ENCODE results near the gene CFAP97.

Gene CFAP97

GRCh38 chr4:185238215-185238681, 34.4 kb upstream of the CFAP97 start:
- Histone ChIP-seq H3K9me3 (ENCODE audit: control insufficient read depth, insufficient read depth, low read depth, low read length) (peaks cover 11% of the 10 kb centered on the region), H3K36me3 (ENCODE audit: control insufficient read depth, insufficient read depth, low read length) (peaks cover 3% of the 10 kb centered on the region; the same call in 1 of the 2 replicates), H3K4me1 (ENCODE audit: control insufficient read depth, insufficient read depth, low read length) (peaks cover 4% of the 10 kb centered on the region; the same call in 1 of the 2 replicates), H3K27ac (ENCODE audit: low read depth, low read length) (no peak overlapping the region), H3K4me3 (ENCODE audit: low read depth, low read length) (no peak overlapping the region), H3K9ac (ENCODE audit: low read length) (no peak overlapping the region), H3K27me3 (ENCODE audit: control insufficient read depth, insufficient read depth, low read length) (no peaks in the 10 kb centered on the region)

DNA sequence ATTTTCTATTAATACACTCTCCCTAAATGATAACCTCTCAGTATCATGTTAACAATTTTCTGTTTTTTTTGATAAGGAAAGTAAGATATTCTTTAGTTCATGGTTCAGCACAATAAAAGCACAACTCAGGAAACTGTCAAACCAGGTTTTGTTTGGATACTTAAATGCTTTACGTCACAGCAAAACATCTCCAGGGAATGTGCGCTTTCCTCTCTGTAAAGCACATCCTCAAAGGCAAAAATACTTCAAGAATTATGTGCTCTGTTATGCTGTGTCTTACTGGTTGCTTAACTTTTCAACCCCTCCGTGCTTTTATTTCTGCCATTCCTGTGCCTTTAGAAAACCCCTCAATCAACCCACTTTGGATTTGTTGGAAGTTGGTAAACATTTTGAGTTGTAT, 33.4 kb upstream of the CFAP97 start:
- Histone ChIP-seq H3K4me3 (ENCODE audit: low read depth, low read length) (no peak overlapping the region), H3K9ac (ENCODE audit: low read length) (no peak overlapping the region), H3K36me3 (ENCODE audit: control insufficient read depth, insufficient read depth, low read length) (peaks cover 3% of the 10 kb centered on the region; the same call in 1 of the 2 replicates), H3K27ac (ENCODE audit: low read depth, low read length) (no peak overlapping the region), H3K9me3 (ENCODE audit: control insufficient read depth, insufficient read depth, low read depth, low read length) (peaks cover 11% of the 10 kb centered on the region), H3K4me1 (ENCODE audit: control insufficient read depth, insufficient read depth, low read length) (peaks cover 4% of the 10 kb centered on the region; the same call in 1 of the 2 replicates), H3K27me3 (ENCODE audit: control insufficient read depth, insufficient read depth, low read length) (no peaks in the 10 kb centered on the region)

- H3K9me3 ChIP-seq (ENCODE audit: control insufficient read depth, insufficient read depth, low read depth, low read length) = peaks cover 11% of the 10 kb centered on the region
- H3K27me3 ChIP-seq (ENCODE audit: control insufficient read depth, insufficient read depth, low read length) = no peaks in the 10 kb centered on the region
- no peak overlapping the region for H3K27ac ChIP-seq (ENCODE audit: low read depth, low read length)
- H3K36me3 ChIP-seq (ENCODE audit: control insufficient read depth, insufficient read depth, low read length) = peaks cover 3% of the 10 kb centered on the region; the same call in 1 of the 2 replicates
- no peak overlapping the region for H3K9ac ChIP-seq (ENCODE audit: low read length)
- H3K4me3 ChIP-seq (ENCODE audit: low read depth, low read length) = no peak overlapping the region
- peaks cover 4% of the 10 kb centered on the region; the same call in 1 of the 2 replicates for H3K4me1 ChIP-seq (ENCODE audit: control insufficient read depth, insufficient read depth, low read length)
Observed at GRCh38 chr4:185235843-185236503, 32.2 kb upstream of the CFAP97 start.

DNA sequence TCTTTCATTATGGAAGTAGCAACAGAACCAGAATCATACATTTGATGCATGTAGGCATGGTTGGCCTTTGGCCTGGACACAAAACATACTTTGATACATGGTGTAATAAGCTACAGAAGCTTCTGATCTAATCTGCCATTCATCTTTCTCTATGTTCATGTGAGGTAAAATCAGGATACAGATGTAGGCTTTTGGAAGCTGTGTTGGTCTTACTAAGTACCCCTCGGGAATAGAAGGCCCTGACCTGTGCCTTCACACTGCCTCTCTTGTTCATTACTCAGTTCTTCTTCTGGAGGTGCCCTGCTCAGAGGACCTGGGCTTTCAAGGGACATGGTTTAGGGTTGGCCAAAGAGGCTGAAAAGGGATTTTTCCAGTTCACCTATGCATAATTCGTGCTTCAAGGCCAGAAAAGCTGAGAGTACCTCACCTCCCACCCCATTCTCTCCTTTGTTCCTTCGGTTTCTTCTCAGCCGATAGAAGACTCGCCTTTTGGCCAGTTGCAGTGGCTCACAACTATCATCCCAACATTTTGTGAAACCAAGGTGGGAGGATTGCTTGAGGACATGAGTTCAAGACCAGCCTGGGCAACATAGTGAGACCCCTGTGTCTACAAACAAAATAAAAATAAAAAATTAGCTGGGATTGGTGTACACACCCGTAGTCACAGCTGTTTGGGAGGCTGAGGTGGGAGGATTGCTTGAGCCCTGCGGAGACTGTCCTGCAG, 31.5 kb upstream of the CFAP97 start:
- Histone ChIP-seq H3K4me3 (ENCODE audit: low read depth, low read length) (no peak overlapping the region), H3K9me3 (ENCODE audit: control insufficient read depth, insufficient read depth, low read depth, low read length) (peaks cover 11% of the 10 kb centered on the region)

GRCh38 chr4:185232370-185232769, 28.6 kb upstream of the CFAP97 start:
- Histone ChIP-seq H3K4me1 (ENCODE audit: control insufficient read depth, insufficient read depth, low read length) (peaks cover 7% of the 10 kb centered on the region; the same call in 1 of the 2 replicates), H3K27me3 (ENCODE audit: control insufficient read depth, insufficient read depth, low read length) (no peaks in the 10 kb centered on the region), H3K27ac (ENCODE audit: low read depth, low read length) (no peak overlapping the region), H3K36me3 (ENCODE audit: control insufficient read depth, insufficient read depth, low read length) (no peaks in the 10 kb centered on the region), H3K4me3 (ENCODE audit: low read depth, low read length) (no peak overlapping the region), H3K9ac (ENCODE audit: low read length) (no peak overlapping the region), H3K9me3 (ENCODE audit: control insufficient read depth, insufficient read depth, low read depth, low read length) (no peaks in the 10 kb centered on the region)

More for the DNA sequence above, 31.5 kb upstream of the CFAP97 start:
- Histone ChIP-seq H3K4me1 (ENCODE audit: control insufficient read depth, insufficient read depth, low read length) (peaks cover 4% of the 10 kb centered on the region; the same call in 1 of the 2 replicates), H3K9ac (ENCODE audit: low read length) (no peak overlapping the region), H3K27me3 (ENCODE audit: control insufficient read depth, insufficient read depth, low read length) (no peaks in the 10 kb centered on the region), H3K36me3 (ENCODE audit: control insufficient read depth, insufficient read depth, low read length) (peaks cover 3% of the 10 kb centered on the region; the same call in 1 of the 2 replicates), H3K27ac (ENCODE audit: low read depth, low read length) (no peak overlapping the region)

- no peak overlapping the region for H3K27ac ChIP-seq (ENCODE audit: low read depth, low read length)
- 0 out of 2 replicates have a peak, but pooled peaks cover 3% of the 10 kb centered on the region for H3K4me1 ChIP-seq (ENCODE audit: control insufficient read depth, insufficient read depth, low read length)
- H3K4me3 ChIP-seq (ENCODE audit: low read depth, low read length) = no peak overlapping the region
- no peak overlapping the region for H3K9ac ChIP-seq (ENCODE audit: low read length)
- H3K27me3 ChIP-seq (ENCODE audit: control insufficient read depth, insufficient read depth, low read length) = no peaks in the 10 kb centered on the region
- no peaks in the 10 kb centered on the region for H3K9me3 ChIP-seq (ENCODE audit: control insufficient read depth, insufficient read depth, low read depth, low read length)
- no peaks in the 10 kb centered on the region for H3K36me3 ChIP-seq (ENCODE audit: control insufficient read depth, insufficient read depth, low read length)
Observed at GRCh38 chr4:185229021-185229818, 25.4 kb upstream of the CFAP97 start.

DNA sequence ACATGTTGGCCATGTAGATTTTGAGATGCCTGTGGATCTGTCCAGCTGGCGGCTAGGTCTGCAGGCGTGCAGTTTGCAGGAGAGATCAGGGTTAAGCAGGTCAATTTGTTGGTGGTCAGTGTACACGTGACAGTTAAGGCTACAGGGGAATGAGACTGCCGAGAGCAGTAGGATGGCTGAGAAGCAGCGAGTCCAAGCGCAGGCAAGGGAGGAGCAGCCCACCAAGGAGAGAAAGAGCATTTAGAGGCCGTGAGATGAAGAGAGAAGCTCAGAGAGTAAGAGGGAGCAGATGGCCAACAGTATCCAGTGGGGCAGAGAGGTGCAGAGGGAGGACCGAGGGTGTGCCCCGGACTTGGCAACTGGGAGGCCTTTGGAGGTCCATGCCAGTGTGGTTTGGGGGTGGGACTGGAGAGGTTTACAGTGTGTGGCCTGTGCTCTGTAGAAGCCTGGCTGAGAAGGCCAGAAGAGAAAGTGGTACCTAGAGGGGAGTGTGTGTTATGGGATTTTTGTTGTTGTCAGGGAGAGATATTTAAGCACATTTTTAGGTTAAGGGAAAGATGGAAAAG, 24.0 kb upstream of the CFAP97 start:
- no peak overlapping the region for H3K27ac ChIP-seq (ENCODE audit: low read depth, low read length)
- H3K4me1 ChIP-seq (ENCODE audit: control insufficient read depth, insufficient read depth, low read length) = 0 out of 2 replicates have a peak, but pooled peaks cover 3% of the 10 kb centered on the region
- no peak overlapping the region for H3K4me3 ChIP-seq (ENCODE audit: low read depth, low read length)
- H3K9ac ChIP-seq (ENCODE audit: low read length) = no peak overlapping the region
- no peaks in the 10 kb centered on the region for H3K36me3 ChIP-seq (ENCODE audit: control insufficient read depth, insufficient read depth, low read length)
- no peaks in the 10 kb centered on the region for H3K9me3 ChIP-seq (ENCODE audit: control insufficient read depth, insufficient read depth, low read depth, low read length)
- H3K27me3 ChIP-seq (ENCODE audit: control insufficient read depth, insufficient read depth, low read length) = no peaks in the 10 kb centered on the region

GRCh38 chr4:185227131-185227551, 23.3 kb upstream of the CFAP97 start:
- 0 out of 2 replicates have a peak, but pooled peaks cover 3% of the 10 kb centered on the region for H3K4me1 ChIP-seq (ENCODE audit: control insufficient read depth, insufficient read depth, low read length)
- no peaks in the 10 kb centered on the region for H3K9me3 ChIP-seq (ENCODE audit: control insufficient read depth, insufficient read depth, low read depth, low read length)
- H3K36me3 ChIP-seq (ENCODE audit: control insufficient read depth, insufficient read depth, low read length) = no peaks in the 10 kb centered on the region
- H3K9ac ChIP-seq (ENCODE audit: low read length) = no peak overlapping the region
- no peak overlapping the region for H3K4me3 ChIP-seq (ENCODE audit: low read depth, low read length)
- no peak overlapping the region for H3K27ac ChIP-seq (ENCODE audit: low read depth, low read length)
- H3K27me3 ChIP-seq (ENCODE audit: control insufficient read depth, insufficient read depth, low read length) = no peaks in the 10 kb centered on the region

DNA sequence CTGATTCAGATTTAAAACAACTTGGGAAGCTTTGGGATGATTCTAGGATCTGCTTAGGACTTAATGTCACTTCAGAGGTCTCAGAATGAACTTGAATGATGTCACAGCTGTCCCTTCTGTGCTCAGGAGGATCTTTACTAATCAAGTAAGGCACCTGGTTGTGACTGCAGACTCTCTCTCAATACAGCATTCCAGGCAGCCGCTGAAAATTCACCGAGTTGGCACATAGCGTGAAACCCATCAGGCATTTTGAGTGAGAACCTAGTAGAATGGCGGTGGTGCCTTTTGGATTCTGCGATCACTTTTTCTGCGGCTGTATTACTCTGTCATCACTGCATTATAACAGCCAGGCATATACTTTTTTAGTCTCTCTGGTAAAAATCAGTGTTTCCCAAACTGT, 22.1 kb upstream of the CFAP97 start:
- Histone ChIP-seq H3K4me1 (ENCODE audit: control insufficient read depth, insufficient read depth, low read length) (0 out of 2 replicates have a peak, but pooled peaks cover 3% of the 10 kb centered on the region), H3K27me3 (ENCODE audit: control insufficient read depth, insufficient read depth, low read length) (no peaks in the 10 kb centered on the region), H3K27ac (ENCODE audit: low read depth, low read length) (no peak overlapping the region), H3K9me3 (ENCODE audit: control insufficient read depth, insufficient read depth, low read depth, low read length) (no peaks in the 10 kb centered on the region), H3K9ac (ENCODE audit: low read length) (no peak overlapping the region), H3K36me3 (ENCODE audit: control insufficient read depth, insufficient read depth, low read length) (no peaks in the 10 kb centered on the region), H3K4me3 (ENCODE audit: low read depth, low read length) (no peak overlapping the region)

GRCh38 chr4:185224597-185224996, 20.8 kb upstream of the CFAP97 start:
- H3K4me3 ChIP-seq (ENCODE audit: low read depth, low read length) = no peak overlapping the region
- no peaks in the 10 kb centered on the region for H3K9me3 ChIP-seq (ENCODE audit: control insufficient read depth, insufficient read depth, low read depth, low read length)
- H3K27me3 ChIP-seq (ENCODE audit: control insufficient read depth, insufficient read depth, low read length) = no peaks in the 10 kb centered on the region
- H3K36me3 ChIP-seq (ENCODE audit: control insufficient read depth, insufficient read depth, low read length) = no peaks in the 10 kb centered on the region
- H3K4me1 ChIP-seq (ENCODE audit: control insufficient read depth, insufficient read depth, low read length) = 0 out of 2 replicates have a peak, but pooled peaks cover 3% of the 10 kb centered on the region
- H3K27ac ChIP-seq (ENCODE audit: low read depth, low read length) = no peak overlapping the region
- H3K9ac ChIP-seq (ENCODE audit: low read length) = no peak overlapping the region
